ENCODE measurements around the gene THSD4. TPM values are rescaled to one million over a fixed set of nuclear protein-coding genes. Genes with fewer than 3 reads are reported as not detected.

The THSD4 gene
- total RNA-seq, 3 donors from 2014 or later, result 18.3 to 46.2 (median 27.1) TPM

- intact Hi-C loops (cut with DNase I, micrococcal nuclease), result no loop called here
- DNase-seq, result peak in 1 of 3 donors; percentile 36
- no peak for TF ChIP-seq CTCF (IDR thresholded peaks at IDR 0.05)
- no peak overlapping the region for H3K4me3 ChIP-seq
- peak; percentile 40 for ATAC-seq
- no peaks in the 10 kb centered on the region for H3K9me3 ChIP-seq
- no peaks in the 10 kb centered on the region for H3K36me3 ChIP-seq (ENCODE audit: low read depth)
- H3K4me1 ChIP-seq (ENCODE audit: low read depth), result no peaks in the 10 kb centered on the region
These were observed 18.6 kb upstream of the THSD4 start for GRCh38 chr15:71096676-71097075.

GRCh38 chr15:71097890-71098289 lies 17.4 kb upstream of the THSD4 start:
- Histone ChIP-seq H3K36me3 (ENCODE audit: low read depth) (no peaks in the 10 kb centered on the region), H3K4me1 (ENCODE audit: low read depth) (no peaks in the 10 kb centered on the region), H3K4me3 (no peak overlapping the region), H3K9me3 (no peaks in the 10 kb centered on the region)
- DNase-seq, result no peak
- intact Hi-C loops (cut with DNase I, micrococcal nuclease), result no loop called here
- no peak for TF ChIP-seq CTCF (IDR thresholded peaks at IDR 0.05)
- no peak for ATAC-seq

GRCh38 chr15:71098920-71099319 lies 16.4 kb upstream of the THSD4 start:
- Histone ChIP-seq H3K36me3 (ENCODE audit: low read depth) (no peaks in the 10 kb centered on the region), H3K4me1 (ENCODE audit: low read depth) (no peaks in the 10 kb centered on the region), H3K4me3 (no peak overlapping the region), H3K9me3 (no peaks in the 10 kb centered on the region)
- no peak for DNase-seq
- TF ChIP-seq CTCF (IDR thresholded peaks at IDR 0.05), result no peak
- ATAC-seq, result no peak
- intact Hi-C loops (cut with DNase I, micrococcal nuclease), result no loop called here

- ATAC-seq (peak; percentile 94), DNase-seq (peak in 2 of 3 donors; percentile 65 to 71)
- no peak overlapping the region for H3K4me3 ChIP-seq
- H3K4me1 ChIP-seq (ENCODE audit: low read depth), result no peaks in the 10 kb centered on the region
- H3K9me3 ChIP-seq, result no peaks in the 10 kb centered on the region
- TF ChIP-seq CTCF (IDR thresholded peaks at IDR 0.05), result no peak
- intact Hi-C loops (cut with DNase I, micrococcal nuclease), result no loop called here
- H3K36me3 ChIP-seq (ENCODE audit: low read depth), result no peaks in the 10 kb centered on the region
These were observed 12.1 kb upstream of the THSD4 start for GRCh38 chr15:71103102-71103676.

- DNase-seq (no peak), ATAC-seq (no peak)
- Histone ChIP-seq H3K4me3 (no peak overlapping the region), H3K9me3 (no peaks in the 10 kb centered on the region), H3K4me1 (ENCODE audit: low read depth) (no peaks in the 10 kb centered on the region), H3K36me3 (ENCODE audit: low read depth) (no peaks in the 10 kb centered on the region)
- no peak for TF ChIP-seq CTCF (IDR thresholded peaks at IDR 0.05)
- intact Hi-C loops (cut with DNase I, micrococcal nuclease), result no loop called here
These were observed 10.6 kb upstream of the THSD4 start for GRCh38 chr15:71104636-71105035.

- intact Hi-C loops (cut with DNase I, micrococcal nuclease), result no loop called here
- no peaks in the 10 kb centered on the region for H3K4me1 ChIP-seq (ENCODE audit: low read depth)
- no peaks in the 10 kb centered on the region for H3K36me3 ChIP-seq (ENCODE audit: low read depth)
- no peak for ATAC-seq
- DNase-seq, result no peak
- no peak overlapping the region for H3K4me3 ChIP-seq
- TF ChIP-seq CTCF (IDR thresholded peaks at IDR 0.05), result no peak
- H3K9me3 ChIP-seq, result no peaks in the 10 kb centered on the region
These were observed 9.8 kb upstream of the THSD4 start for GRCh38 chr15:71105444-71105843.

Data from mucosa of descending colon (tissue), 3 donors.